HL-60/S4 treated with phorbol 12-myristate 13-acetate at 8.2 ng/mL for 4 days and 3 days (cell line): ENCODE measurements around the gene KDM4C.

Source experiments
- in situ Hi-C: fragments of 300-500 bp; cut with MboI; formaldehyde crosslinking; loops from 2 replicates; pipeline ENCODE4 v1.15.0; 2022; ENCODE audit warnings: low sequenced_read_pairs

Gene KDM4C

GRCh38 chr9:7121055-7121454 is 363.3 kb downstream of the KDM4C start:
- in situ Hi-C loops: no loop called here

- in situ Hi-C loops: no loop called here
Measured at GRCh38 chr9:7121664-7122063, 363.9 kb downstream of the KDM4C start.

GRCh38 chr9:7123743-7124142 is 366.0 kb downstream of the KDM4C start:
- in situ Hi-C loops: no loop called here

- in situ Hi-C loops: no loop called here
Measured at GRCh38 chr9:7125231-7125630, 367.5 kb downstream of the KDM4C start.

GRCh38 chr9:7129391-7129790 is 371.6 kb downstream of the KDM4C start:
- in situ Hi-C loops: no loop called here

- in situ Hi-C loops: no loop called here
Measured at GRCh38 chr9:7130266-7130820, 372.6 kb downstream of the KDM4C start.

- in situ Hi-C loops: no loop called here
Measured at GRCh38 chr9:7132605-7133004, 374.8 kb downstream of the KDM4C start.

GRCh38 chr9:7135735-7136134 is 378.0 kb downstream of the KDM4C start:
- in situ Hi-C loops: no loop called here

GRCh38 chr9:7137040-7137439 is 379.3 kb downstream of the KDM4C start:
- in situ Hi-C loops: no loop called here

GRCh38 chr9:7137571-7137970 is 379.8 kb downstream of the KDM4C start:
- in situ Hi-C loops: no loop called here

GRCh38 chr9:7139886-7140285 is 382.1 kb downstream of the KDM4C start:
- in situ Hi-C loops: no loop called here

GRCh38 chr9:7140401-7140800 is 382.6 kb downstream of the KDM4C start:
- in situ Hi-C loops: no loop called here

- in situ Hi-C loops: no loop called here
Measured at GRCh38 chr9:7143645-7144200, 385.9 kb downstream of the KDM4C start.

GRCh38 chr9:7144265-7145046 is 386.7 kb downstream of the KDM4C start:
- in situ Hi-C loops: no loop called here

GRCh38 chr9:7145361-7146069 is 387.7 kb downstream of the KDM4C start:
- in situ Hi-C loops: no loop called here

GRCh38 chr9:7146582-7146981 is 388.8 kb downstream of the KDM4C start:
- in situ Hi-C loops: no loop called here

- in situ Hi-C loops: no loop called here
Measured at GRCh38 chr9:7147121-7148090, 389.6 kb downstream of the KDM4C start.

- in situ Hi-C loops: no loop called here
Measured at GRCh38 chr9:7148243-7148765, 390.5 kb downstream of the KDM4C start.

- in situ Hi-C loops: no loop called here
Measured at GRCh38 chr9:7149258-7149657, 391.5 kb downstream of the KDM4C start.

- in situ Hi-C loops: no loop called here
Measured at GRCh38 chr9:7150153-7150890, 392.5 kb downstream of the KDM4C start.
